Measurements from ENCODE around the gene P2RX1. TPM values are rescaled to one million over a fixed set of nuclear protein-coding genes. Genes with fewer than 3 reads are reported as not detected.

Gene P2RX1
- total and polyA plus RNA-seq, 12 donors: 0.42 to 8.6 (median 1.1) TPM

DNA sequence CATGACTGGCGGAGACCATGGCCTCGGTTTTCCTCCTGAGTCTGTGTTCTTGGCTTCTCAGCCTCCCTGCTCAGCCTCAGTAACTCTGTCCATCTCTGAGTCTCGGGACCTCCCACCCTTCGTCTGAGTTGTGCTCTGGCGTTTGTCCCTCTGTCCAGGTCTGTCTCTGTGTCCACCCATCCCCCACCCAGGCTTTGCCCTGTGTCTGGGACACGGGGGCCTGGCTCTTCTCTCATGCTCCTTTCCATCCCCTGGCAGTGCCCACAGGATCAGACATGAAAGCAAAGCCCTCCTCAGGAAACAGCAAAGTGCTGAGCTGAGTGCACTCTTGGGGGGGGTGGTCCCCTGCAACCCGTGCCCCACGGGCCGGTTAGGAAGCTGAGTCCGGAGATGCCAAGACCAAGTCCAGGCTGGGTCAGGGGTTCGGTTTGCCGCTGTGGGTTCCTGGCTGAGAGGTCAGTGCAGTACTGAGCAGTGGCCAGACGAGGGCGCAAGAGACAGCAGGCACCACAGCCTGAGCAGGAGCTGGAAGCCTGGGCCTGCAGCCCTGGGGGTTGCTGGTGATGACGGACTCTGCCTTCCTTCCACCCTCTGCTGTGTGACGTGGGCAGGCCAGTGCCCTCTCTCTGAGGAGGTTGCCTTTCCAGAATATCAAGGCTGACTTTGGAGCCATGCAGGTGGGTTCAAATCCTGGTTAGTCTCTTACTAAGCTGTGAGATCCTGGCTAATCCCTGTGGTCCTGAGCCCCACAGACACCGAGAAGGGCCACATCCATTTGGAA, 2.5 kb downstream of the P2RX1 start:
- TF ChIP-seq POLR2A (IDR thresholded peaks at IDR 0.05): no peak
- TF ChIP-seq CTCF (IDR thresholded peaks at IDR 0.05): peak; percentile 91 to 98 (median 95)
- Histone ChIP-seq H3K27ac (peak overlapping the region in 1 of 5 donors; percentile 16), H3K4me3 (no peak overlapping the region), H3K27me3 (no peaks in the 10 kb centered on the region), H3K36me3 (replicated peaks in 1 of 2) (no peaks in the 10 kb centered on the region), H3K4me1 (replicated peaks in 1 of 2) (peaks cover 14 to 22% of the 10 kb centered on the region in 2 donors), H3K9me3 (replicated peaks in 1 of 3) (no peaks in the 10 kb centered on the region)
- intact Hi-C loops (cut with DNase I): loop anchor here in 1 of 2 donors (5.0 kb wide), 1 partner anchor 94 kb away; no protein-coding TSS in a partner anchor
- DNase-seq: peak; percentile 75 to 94 (median 85)
- 23 to 61% (median 35%) methylated on average over 7 to 17 of the region's 17 CpGs for WGBS, 4 donors

DNA sequence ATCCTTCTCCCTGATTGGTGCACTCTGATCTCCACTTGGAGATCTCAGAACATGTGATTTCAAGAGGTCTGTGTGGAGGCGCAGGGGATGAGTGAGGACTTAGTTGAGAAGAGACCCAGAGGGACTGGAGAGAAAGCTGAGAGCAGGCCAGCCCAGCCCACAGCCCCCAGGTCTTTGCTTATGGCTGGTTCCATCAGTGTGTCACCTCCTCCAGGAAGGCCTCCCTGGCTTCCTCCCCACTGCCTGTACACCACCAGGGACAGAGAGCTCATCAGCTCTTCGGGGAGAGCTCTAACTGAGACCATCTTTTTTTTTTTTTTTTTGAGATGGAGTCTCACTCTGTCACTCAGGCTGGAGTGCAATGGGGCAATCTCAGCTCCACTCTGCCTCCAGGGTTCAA, 3.4 kb downstream of the P2RX1 start:
- peaks cover 13 to 22% of the 10 kb centered on the region in 2 donors for H3K4me1 ChIP-seq (replicated peaks in 1 of 2)
- no peak overlapping the region for H3K27ac ChIP-seq
- intact Hi-C loops (cut with DNase I): loop anchor here in 1 of 2 donors (5.0 kb wide), 1 partner anchor 94 kb away; no protein-coding TSS in a partner anchor
- WGBS, 4 donors: 93 to 100% (median 97%) methylated on average over 2 of the region's 2 CpGs
- H3K27me3 ChIP-seq: no peaks in the 10 kb centered on the region
- H3K4me3 ChIP-seq: no peak overlapping the region
- no peak for DNase-seq
- no peaks in the 10 kb centered on the region for H3K9me3 ChIP-seq (replicated peaks in 1 of 3)
- no peak for TF ChIP-seq CTCF (IDR thresholded peaks at IDR 0.05)
- TF ChIP-seq POLR2A (IDR thresholded peaks at IDR 0.05): no peak
- H3K36me3 ChIP-seq (replicated peaks in 1 of 2): no peaks in the 10 kb centered on the region

GRCh38 chr17:3911271-3912053, 4.8 kb downstream of the P2RX1 start:
- intact Hi-C loops (cut with DNase I): loop anchor here in 1 of 2 donors (5.0 kb wide), 1 partner anchor 96 kb away; no protein-coding TSS in a partner anchor
- TF ChIP-seq CTCF (IDR thresholded peaks at IDR 0.05): no peak
- no peak for TF ChIP-seq POLR2A (IDR thresholded peaks at IDR 0.05)
- no peaks in the 10 kb centered on the region for H3K9me3 ChIP-seq (replicated peaks in 1 of 3)
- H3K4me1 ChIP-seq (replicated peaks in 1 of 2): peaks cover 0 to 9% of the 10 kb centered on the region in 2 donors
- DNase-seq: peak in 2 of 7 donors; percentile 40 to 72
- H3K27me3 ChIP-seq: no peaks in the 10 kb centered on the region
- no peak overlapping the region for H3K4me3 ChIP-seq
- 60 to 76% (median 69%) methylated on average over 24 to 30 of the region's 30 CpGs for WGBS, 4 donors
- H3K27ac ChIP-seq: no peak overlapping the region
- no peaks in the 10 kb centered on the region for H3K36me3 ChIP-seq (replicated peaks in 1 of 2)
